GM23338 (cell line): ENCODE results near the gene LRP1-AS. TPM values are rescaled to one million over a fixed set of nuclear protein-coding genes. Genes with fewer than 3 reads are reported as not detected.

Source experiments
- ATAC-seq: fragments of 200-7000 bp; cut with Tn5 transposase; 3 replicates; pipeline ENCODE4 v1.9.1; 2020
- DNase-seq: peaks from one replicate; pipeline ENCODE4 v3.0.0-alpha.2; 2015; ENCODE audit warnings: low spot score
- H2AFZ ChIP-seq: fragments of 200-600 bp; sonication (generic); 2 replicates; pipeline ENCODE4 v1.8.0; 2016; ENCODE audit warnings: antibody characterized with exemption, mild to moderate bottlenecking, moderate library complexity
- H3F3A ChIP-seq: fragments of 200-600 bp; sonication (generic); replicated peaks from 2 replicates; pipeline ENCODE4 v1.8.0; 2017; ENCODE audit warnings: antibody characterized with exemption, mixed run types, low read depth
- H3K27ac ChIP-seq: fragments of 200-600 bp; sonication (generic); 2 replicates; pipeline ENCODE4 v1.6.1; 2016; ENCODE audit warnings: low read depth
- H3K27me3 ChIP-seq: fragments of 200-600 bp; sonication (generic); 2 replicates; pipeline ENCODE4 v1.8.0; 2016; ENCODE audit warnings: mild to moderate bottlenecking, mixed run types, moderate library complexity; ENCODE audit not compliant: insufficient read depth
- H3K36me3 ChIP-seq: fragments of 200-600 bp; sonication (generic); 2 replicates; pipeline ENCODE4 v1.8.0; 2016; ENCODE audit warnings: mild to moderate bottlenecking; ENCODE audit not compliant: insufficient read depth
- H3K4me1 ChIP-seq: fragments of 200-600 bp; sonication (generic); 2 replicates; pipeline ENCODE4 v1.8.0; 2016; ENCODE audit warnings: mild to moderate bottlenecking, moderate library complexity; ENCODE audit not compliant: insufficient read depth
- H3K4me2 ChIP-seq: fragments of 200-600 bp; sonication (generic); 2 replicates; pipeline ENCODE4 v1.7.1; 2017; ENCODE audit warnings: mixed run types
- H3K4me3 ChIP-seq: fragments of 200-600 bp; sonication (generic); 2 replicates; pipeline ENCODE4 v1.6.1; 2016; ENCODE audit warnings: mixed run types
- H3K79me2 ChIP-seq: fragments of 200-600 bp; sonication (generic); replicated peaks from 2 replicates; pipeline ENCODE4 v1.8.0; 2017; ENCODE audit warnings: mild to moderate bottlenecking; ENCODE audit not compliant: insufficient read depth
- H3K9me2 ChIP-seq: fragments of 200-600 bp; sonication (generic); 2 replicates; pipeline ENCODE4 v1.8.0; 2017; ENCODE audit not compliant: insufficient read depth
- H4K20me1 ChIP-seq: fragments of 200-600 bp; sonication (generic); replicated peaks from 2 replicates; pipeline ENCODE4 v1.8.0; 2017; ENCODE audit warnings: mild to moderate bottlenecking; ENCODE audit not compliant: insufficient read depth
- H3K27ac Mint-ChIP-seq: 2 replicates; pipeline ENCODE4 v1.8.0; 2020; ENCODE audit warnings: inconsistent platforms, mild to moderate bottlenecking, moderate library complexity, mixed read lengths
- H3K27me3 Mint-ChIP-seq: 3 replicates; pipeline ENCODE4 v1.8.0; 2022; ENCODE audit warnings: low read depth, mild to moderate bottlenecking, moderate library complexity, mixed read lengths, inconsistent platforms; ENCODE audit not compliant: insufficient read depth, poor library complexity
- H3K36me3 Mint-ChIP-seq: 3 replicates; pipeline ENCODE4 v1.8.0; 2021; ENCODE audit warnings: low read depth, mild to moderate bottlenecking, inconsistent platforms, moderate library complexity, mixed read lengths
- H3K4me1 Mint-ChIP-seq: 3 replicates; pipeline ENCODE4 v1.8.0; 2020; ENCODE audit warnings: mild to moderate bottlenecking, inconsistent platforms, mixed read lengths
- H3K4me3 Mint-ChIP-seq: 3 replicates; pipeline ENCODE4 v1.8.0; 2021; ENCODE audit warnings: moderate library complexity, mild to moderate bottlenecking, inconsistent platforms, mixed read lengths
- H3K9me3 Mint-ChIP-seq: 3 replicates; pipeline ENCODE4 v1.8.0; 2020; ENCODE audit warnings: moderate library complexity, mild to moderate bottlenecking, inconsistent platforms, mixed read lengths
- CTCF ChIP-seq, 2 experiments: fragments of 200-600 bp in 1 of 2; sonication (generic) in 1 of 2; conservative IDR thresholded peaks; 2 replicates each; pipeline versions ENCODE4 v1.5.1 to v1.6.1; 2016 to 2017; ENCODE audit warnings: antibody characterized with exemption in 2 of 2, low read depth in 2 of 2, mild to moderate bottlenecking in 2 of 2, moderate library complexity in 1 of 2
- ETS1 ChIP-seq: IDR thresholded peaks from 2 replicates; pipeline ENCODE4 v1.6.1; 2016; ENCODE audit warnings: antibody characterized with exemption
- REST ChIP-seq: IDR thresholded peaks from one replicate; pipeline ENCODE4 v1.6.1; 2018; ENCODE audit warnings: antibody characterized with exemption; ENCODE audit not compliant: unreplicated experiment
- ZNF114 ChIP-seq: fragments of 250-450 bp; sonication (Bioruptor Pico); IDR thresholded peaks from 2 replicates; pipeline ENCODE4 v1.5.0; 2020; ENCODE audit warnings: mild to moderate bottlenecking, moderate library complexity
- ZNF462 ChIP-seq: fragments of 250-450 bp; sonication (Bioruptor Pico); IDR thresholded peaks from 2 replicates; pipeline ENCODE4 v1.5.0; 2020; ENCODE audit warnings: mild to moderate bottlenecking, moderate library complexity
- polyA plus RNA-seq: library from polyadenylated mRNA; unstranded; fragments of >200 nt; fragmentation: Nextera tagmentation; extraction: Ambion mirVana; gene quantifications from 2 replicates; pipeline ENCODE4 v1.2.1, GENCODE V29; 2016
- total RNA-seq: library from RNA; depleted of rRNA; stranded (reverse); fragments of >200 nt; shearing (Covaris generic); gene quantifications from 2 replicates; pipeline ENCODE4 v1.2.3, GENCODE V29; 2014

The LRP1-AS gene
- total and polyA plus RNA-seq, 2 experiments from 2014 or later = 0.86 TPM; not detected in 1

- no peak for TF ChIP-seq ETS1
- TF ChIP-seq REST = no peak
These were observed 1.3 kb downstream of the LRP1-AS start (continued) for GRCh38 chr12:57146092-57146491.

GRCh38 chr12:57145460-57146059 is 1.9 kb downstream of the LRP1-AS start:
- Histone ChIP-seq H3K27me3 (no peaks in the 10 kb centered on the region), H4K20me1 (peaks cover 11% of the 10 kb centered on the region), H3K9me2 (no peaks in the 10 kb centered on the region), H3K79me2 (peaks cover 9% of the 10 kb centered on the region), H3F3A (0 out of 2 replicates have a peak, but pooled peaks cover 3% of the 10 kb centered on the region), H3K4me2 (no peak overlapping the region), H2AFZ (no peak overlapping the region), H3K36me3 (peaks cover 14% of the 10 kb centered on the region), H3K4me1 (no peaks in the 10 kb centered on the region), H3K27ac (no peak overlapping the region), H3K4me3 (no peak overlapping the region)
- no peak for DNase-seq
- H3K9me3 Mint-ChIP-seq = no peaks in the 10 kb centered on the region
- H3K27me3 Mint-ChIP-seq = peaks cover 8% of the 10 kb centered on the region
- no peak for ATAC-seq
- H3K4me3 Mint-ChIP-seq = no peak overlapping the region
- peaks cover 94% of the 10 kb centered on the region for H3K36me3 Mint-ChIP-seq
- no peak overlapping the region for H3K27ac Mint-ChIP-seq
- no peak for TF ChIP-seq ZNF462
- TF ChIP-seq ZNF114 (CRISPR knock-in tag) = no peak
- no peak for TF ChIP-seq ETS1
- no peak for TF ChIP-seq CTCF (conservative IDR thresholded peaks at IDR 0.05; ENCODE audit: low read depth in 2 of 2)
- H3K4me1 Mint-ChIP-seq = peaks cover 28% of the 10 kb centered on the region
